Gastroesophageal sphincter (tissue), 3 donors: ENCODE data around the gene VMAC.

Experiments
- CTCF ChIP-seq, 4 experiments: fragments of 200-600 bp in 2 of 4; fragments of 450-650 bp in 2 of 4; sonication (generic) in 1 of 4; IDR thresholded peaks; one replicate each; pipeline ENCODE4 v1.5.1; 2017 to 2019; ENCODE audit warnings: antibody characterized with exemption in 4 of 4, mild to moderate bottlenecking in 2 of 4, moderate library complexity in 2 of 4
- POLR2A ChIP-seq, 2 donors: fragments of 450-650 bp; IDR thresholded peaks; one replicate each; pipeline ENCODE4 v1.6.1; 2017; ENCODE audit warnings: antibody characterized with exemption in 2 of 2, mild to moderate bottlenecking in 2 of 2, moderate library complexity in 1 of 2
- POLR2AphosphoS5 ChIP-seq: sonication (generic); formaldehyde crosslinking; IDR thresholded peaks from one replicate; pipeline ENCODE4 v1.6.1; 2017; ENCODE audit warnings: antibody characterized with exemption

DNA sequence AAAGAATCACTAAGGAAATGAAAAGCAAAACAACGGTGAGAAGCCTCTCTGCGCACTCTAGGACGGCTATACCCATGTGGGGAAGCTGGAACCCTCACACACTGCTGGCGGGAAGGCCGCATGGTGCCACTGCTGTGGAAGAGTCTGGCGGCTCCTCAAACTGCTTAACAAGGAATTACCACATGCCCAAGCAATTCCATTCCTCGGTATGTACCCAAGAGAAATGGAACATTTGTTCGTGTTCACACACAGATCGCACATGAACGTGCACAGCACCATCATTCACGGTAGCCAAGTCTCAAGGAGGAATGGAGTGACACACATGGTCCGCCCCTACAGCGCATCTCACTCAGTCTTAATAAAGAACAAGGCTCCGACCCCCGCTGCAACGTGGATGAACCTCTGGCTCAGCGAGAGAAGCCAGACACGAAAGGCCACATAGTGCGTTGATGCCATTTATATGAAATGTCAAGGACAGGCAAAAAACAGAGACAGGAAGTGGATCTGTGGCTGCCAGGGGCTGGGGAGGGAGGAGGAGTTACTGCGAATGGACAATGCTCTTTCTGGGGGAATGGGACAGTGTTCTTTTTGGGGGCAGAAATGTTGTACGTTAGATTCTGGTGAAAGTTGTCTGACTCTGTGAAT is 17.0 kb downstream of the VMAC start:
- no peak for TF ChIP-seq POLR2A (IDR thresholded peaks at IDR 0.05)
- no peak for TF ChIP-seq CTCF (IDR thresholded peaks at IDR 0.05)
- TF ChIP-seq POLR2AphosphoS5 = no peak
